Fibroblast of villous mesenchyme (primary cell): ENCODE results near the gene NMRAL1. TPM values are rescaled to one million over a fixed set of nuclear protein-coding genes. Genes with fewer than 3 reads are reported as not detected.

ENCODE experiments used
- DNase-seq: peaks from one replicate; pipeline ENCODE4 v3.0.0-alpha.2; 2010; ENCODE audit warnings: low read depth
- H3K4me3 ChIP-seq: 2 replicates; pipeline ENCODE4 v1.5.1; 2011; ENCODE audit warnings: low read depth, mild to moderate bottlenecking, low read length
- total RNA-seq: library from RNA; depleted of rRNA; stranded (reverse); fragments of >200 nt; gene quantifications from 2 replicates; pipeline ENCODE4 v1.2.3, GENCODE V29; 2012
- TF ChIP-seq, protein P1 (sequence below): IDR thresholded peaks from 2 replicates; pipeline ENCODE4 v1.5.1; 2012; ENCODE audit warnings: low read depth, mild to moderate bottlenecking, low read length; ENCODE audit not compliant: insufficient read depth

NMRAL1 gene
- total RNA-seq, 1 donor, result 54.4 TPM

DNA sequence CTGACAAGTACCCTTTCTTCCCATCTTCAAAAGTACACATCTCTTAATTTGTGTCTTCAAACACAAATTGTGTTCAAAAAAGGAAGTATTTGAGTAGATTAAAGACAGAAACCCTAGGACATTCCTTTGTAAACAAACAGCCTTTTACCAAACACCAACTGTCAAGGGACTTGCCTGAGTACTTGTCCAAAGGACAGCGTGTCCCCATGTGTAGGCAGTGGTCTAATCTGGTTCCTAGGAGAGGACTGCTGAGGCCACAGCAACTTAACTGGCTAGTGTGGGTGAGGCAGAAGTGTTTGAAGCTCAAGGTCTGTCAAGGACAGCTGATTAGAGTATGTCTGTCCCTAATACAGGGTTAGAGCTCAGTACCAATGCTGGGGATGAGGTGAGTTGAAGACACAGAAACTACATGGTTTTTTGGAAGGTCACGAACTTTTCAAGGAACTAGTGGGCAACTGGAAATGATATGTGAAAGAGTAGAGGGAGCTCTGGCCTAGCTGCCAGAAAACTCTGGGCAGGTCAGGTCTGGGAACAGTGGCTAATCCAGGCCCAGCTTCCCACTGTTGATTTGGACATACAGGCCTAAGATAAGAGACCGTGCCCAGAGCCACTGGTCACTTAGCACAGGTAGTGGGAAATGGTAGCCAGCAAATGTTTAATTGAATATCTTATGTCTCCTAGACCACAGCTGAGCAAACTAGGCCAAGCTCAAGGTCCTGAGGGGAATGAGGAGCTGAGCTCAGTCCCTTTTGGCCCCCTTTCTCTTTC is 11.9 kb upstream of the NMRAL1 start:
- TF ChIP-seq, protein P1, sequence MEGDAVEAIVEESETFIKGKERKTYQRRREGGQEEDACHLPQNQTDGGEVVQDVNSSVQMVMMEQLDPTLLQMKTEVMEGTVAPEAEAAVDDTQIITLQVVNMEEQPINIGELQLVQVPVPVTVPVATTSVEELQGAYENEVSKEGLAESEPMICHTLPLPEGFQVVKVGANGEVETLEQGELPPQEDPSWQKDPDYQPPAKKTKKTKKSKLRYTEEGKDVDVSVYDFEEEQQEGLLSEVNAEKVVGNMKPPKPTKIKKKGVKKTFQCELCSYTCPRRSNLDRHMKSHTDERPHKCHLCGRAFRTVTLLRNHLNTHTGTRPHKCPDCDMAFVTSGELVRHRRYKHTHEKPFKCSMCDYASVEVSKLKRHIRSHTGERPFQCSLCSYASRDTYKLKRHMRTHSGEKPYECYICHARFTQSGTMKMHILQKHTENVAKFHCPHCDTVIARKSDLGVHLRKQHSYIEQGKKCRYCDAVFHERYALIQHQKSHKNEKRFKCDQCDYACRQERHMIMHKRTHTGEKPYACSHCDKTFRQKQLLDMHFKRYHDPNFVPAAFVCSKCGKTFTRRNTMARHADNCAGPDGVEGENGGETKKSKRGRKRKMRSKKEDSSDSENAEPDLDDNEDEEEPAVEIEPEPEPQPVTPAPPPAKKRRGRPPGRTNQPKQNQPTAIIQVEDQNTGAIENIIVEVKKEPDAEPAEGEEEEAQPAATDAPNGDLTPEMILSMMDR, result no peak
- H3K4me3 ChIP-seq, result no peak overlapping the region
- no peak for DNase-seq

DNA sequence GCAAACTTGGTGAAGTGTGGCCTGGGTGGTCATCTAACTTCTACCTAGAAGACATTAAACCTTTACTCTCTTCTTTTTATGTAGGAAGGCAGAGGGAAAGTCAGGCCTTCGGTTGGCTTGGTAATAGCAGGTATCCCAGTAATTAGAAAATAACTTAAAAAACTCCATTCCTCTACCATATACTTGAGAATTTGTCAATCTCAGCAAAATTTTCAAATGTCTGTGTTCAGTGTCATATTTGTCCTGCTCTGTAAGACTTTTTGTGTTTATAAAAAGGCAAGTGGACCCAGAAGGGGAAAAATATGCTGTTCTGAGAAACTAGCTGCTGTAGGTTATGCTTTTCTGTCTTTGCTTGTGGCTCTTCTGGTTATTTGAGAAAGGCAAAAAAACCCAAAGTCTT is 7.5 kb upstream of the NMRAL1 start:
- TF ChIP-seq, protein P1, result no peak
- H3K4me3 ChIP-seq, result no peak overlapping the region
- DNase-seq, result no peak

DNA sequence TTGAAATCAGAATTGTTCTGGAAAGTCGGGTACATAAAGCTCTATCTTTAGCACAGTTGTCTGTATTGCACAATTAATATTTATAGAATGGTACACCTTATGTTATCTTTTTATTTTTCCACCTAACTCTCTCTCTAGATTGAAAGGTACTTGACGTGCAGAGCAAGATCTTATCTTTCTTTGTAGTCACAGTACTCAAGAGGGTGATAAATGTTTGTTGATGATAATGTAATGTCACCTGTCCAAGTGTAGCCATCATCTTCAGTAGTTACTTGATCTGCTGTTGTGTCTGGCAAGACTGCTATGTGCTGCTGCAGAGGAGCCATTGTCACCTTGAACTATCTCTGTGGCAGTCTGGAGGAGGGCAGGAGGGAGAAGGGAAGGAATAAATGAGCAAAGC is 7.1 kb upstream of the NMRAL1 start:
- TF ChIP-seq, protein P1, result no peak
- no peak overlapping the region for H3K4me3 ChIP-seq
- no peak for DNase-seq

DNA sequence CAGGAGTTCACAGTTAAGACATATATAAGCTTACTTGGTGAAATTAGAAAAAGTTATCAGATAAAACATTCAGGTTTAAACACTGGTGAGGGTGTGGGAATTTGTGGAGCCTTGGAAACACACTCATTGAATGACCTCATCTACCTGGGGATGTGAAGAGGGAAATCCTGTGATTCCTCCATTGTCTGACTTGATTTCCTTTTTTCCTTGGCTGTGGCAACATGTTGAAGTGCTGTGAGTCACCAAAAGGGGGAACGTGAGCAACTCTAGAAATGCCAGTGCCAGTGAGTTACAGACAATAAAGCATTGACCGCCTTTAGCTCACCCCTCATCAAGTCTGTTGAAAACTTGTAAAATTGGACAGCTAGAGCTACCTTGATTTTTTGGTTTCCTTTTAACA is 3.5 kb upstream of the NMRAL1 start:
- TF ChIP-seq, protein P1, result peak; percentile 30
- peak; percentile 44 for DNase-seq
- peak overlapping the region; percentile 92 for H3K4me3 ChIP-seq

DNA sequence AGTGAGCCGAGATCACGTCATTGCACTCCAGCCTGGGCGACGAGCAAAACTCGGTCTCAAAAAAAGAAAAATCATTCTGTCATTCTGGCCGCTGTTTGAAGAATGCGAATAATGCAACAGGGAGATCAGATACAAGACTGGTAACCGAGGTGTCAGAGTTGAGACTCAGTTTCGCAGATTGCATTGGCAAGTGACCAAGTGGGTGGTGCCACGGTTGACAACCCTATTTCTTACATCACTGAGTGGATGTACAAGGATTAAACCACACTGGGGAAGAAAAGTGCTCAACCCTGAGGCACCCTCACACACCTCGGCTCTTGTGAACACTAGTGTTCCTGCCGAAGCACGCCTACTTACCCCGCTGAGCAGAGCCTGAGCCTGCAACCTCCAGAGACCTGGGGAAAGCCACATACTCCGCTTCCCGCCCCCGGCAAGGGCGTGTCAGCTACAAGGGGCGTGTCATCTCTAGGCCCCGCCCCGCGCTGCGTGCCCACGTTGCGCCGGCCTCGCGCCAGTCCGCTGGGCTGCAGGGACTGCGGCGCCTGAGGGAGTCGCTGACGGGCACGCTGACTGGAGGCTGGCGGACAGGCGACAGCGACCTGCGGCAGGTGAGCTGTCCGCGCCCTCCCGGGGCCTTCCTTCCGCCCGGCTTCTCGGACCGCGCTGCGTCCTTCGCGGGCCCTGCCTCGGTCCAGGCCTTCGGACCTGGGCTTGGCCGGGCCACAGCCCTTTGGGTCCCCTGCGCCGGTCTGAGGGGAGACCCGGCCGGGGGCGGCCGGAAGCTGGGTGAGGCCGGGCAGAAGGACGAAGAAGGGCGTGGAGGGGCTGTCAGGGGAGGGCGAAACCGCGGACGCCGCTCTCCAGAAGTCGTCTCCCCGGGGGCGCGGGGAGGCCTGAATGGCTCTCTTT is 1.7 kb upstream of the NMRAL1 start, which contains the start of gene HMOX2:
Gene HMOX2, plus strand, starts transcription at position 519 of the 909 bp plus-strand sequence. CDS start 29,127 bp downstream, outside the sequence.
- TF ChIP-seq, protein P1, result peak; percentile 35
- DNase-seq, result peak; percentile 91

DNA sequence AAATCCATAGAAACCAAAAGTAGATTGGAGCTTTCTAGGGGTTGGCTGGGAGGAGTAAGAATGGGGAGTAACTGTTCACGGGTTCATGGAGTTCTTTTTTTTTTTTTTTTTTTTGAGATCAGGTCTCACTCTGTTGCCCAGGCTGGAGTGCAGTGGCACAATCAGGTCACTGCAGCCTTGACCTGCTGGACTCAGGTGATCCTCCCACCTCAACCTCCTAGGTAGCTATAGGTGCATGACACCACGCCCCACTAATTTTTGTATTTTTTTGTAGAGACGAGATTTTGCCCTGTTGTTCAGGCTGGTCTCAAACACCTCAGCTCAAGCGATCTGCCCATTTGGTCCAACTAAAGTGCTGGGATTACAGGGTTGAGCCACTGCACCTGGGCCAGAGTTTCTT is 1.5 kb downstream of the NMRAL1 start:
- DNase-seq, result no peak
- H3K4me3 ChIP-seq, result no peak overlapping the region
- TF ChIP-seq, protein P1, result no peak

More for the DNA sequence above, 1.7 kb upstream of the NMRAL1 start, which contains the start of gene HMOX2:
- peak within 1 kb of the TSS; percentile 92 for H3K4me3 ChIP-seq
